Right lung (tissue), 5 donors: ENCODE data around the gene TMEM54. TPM values are rescaled to one million over a fixed set of nuclear protein-coding genes. Genes with fewer than 3 reads are reported as not detected.

ENCODE experiments used
- DNase-seq, 2 donors: peaks; one replicate each; pipeline ENCODE4 v3.0.0-alpha.2; 2013
- polyA plus RNA-seq, 5 donors: library from polyadenylated mRNA; unstranded; fragments of 120-200 nt; gene quantifications; one replicate each; pipeline versions ENCODE4 v1.2.1 to v1.2.3, GENCODE V29; 2013; ENCODE audit warnings: inconsistent platforms in 1 of 5, low replicate concordance in 1 of 5; ENCODE audit not compliant: insufficient read length in 5 of 5, insufficient read depth in 1 of 5

TMEM54 gene
- polyA plus RNA-seq, 5 donors = 18.7 to 27.1 (median 22.8) TPM

DNA sequence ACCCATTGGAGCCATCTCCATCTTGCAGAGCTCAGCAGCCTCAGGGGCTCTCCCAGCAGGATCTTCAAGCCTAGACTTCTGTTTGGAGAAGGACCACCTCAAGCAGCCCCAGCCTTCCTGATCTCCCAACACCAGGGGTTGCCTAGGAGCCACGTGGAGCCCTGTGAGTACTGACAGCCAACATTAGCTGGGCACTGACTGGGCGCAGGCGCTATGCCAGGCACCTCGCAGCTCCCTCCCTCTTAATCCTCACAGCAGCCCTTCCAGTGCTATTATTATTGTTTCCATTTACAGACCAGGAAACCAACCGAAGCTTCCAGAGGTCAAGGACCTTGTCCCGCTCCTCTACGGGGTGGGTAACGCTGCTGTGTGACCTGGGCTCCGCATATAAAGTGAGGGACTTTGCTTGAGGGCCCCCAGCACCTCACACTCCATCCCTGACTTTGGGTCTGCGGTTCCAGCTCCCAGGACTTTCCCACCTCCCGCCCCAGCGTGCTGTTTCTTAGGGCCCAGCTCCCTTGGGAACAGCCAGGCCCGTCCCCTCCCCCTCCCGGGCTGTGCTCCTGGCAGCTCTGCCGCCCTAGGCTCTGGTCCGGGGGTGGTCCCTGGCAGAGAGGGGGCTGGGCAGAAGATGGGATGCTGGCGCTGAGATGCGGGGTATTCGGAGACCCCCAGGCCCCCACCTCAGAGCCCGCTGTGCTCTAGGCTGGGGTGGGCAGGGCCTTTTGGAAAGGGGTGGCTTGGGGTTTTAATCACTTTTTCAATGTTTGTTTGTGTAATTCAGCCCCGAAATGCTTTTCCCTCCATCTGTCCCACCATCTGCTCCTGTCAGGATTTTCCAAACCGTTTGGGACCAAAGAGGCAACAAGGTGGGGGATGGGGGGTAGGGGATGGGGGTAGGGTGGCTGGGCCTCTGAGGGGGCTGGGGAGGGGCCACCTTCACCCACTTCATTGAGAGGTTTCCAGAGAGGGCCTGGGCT lies 19.0 kb downstream of the TMEM54 start:
- no peak for DNase-seq

DNA sequence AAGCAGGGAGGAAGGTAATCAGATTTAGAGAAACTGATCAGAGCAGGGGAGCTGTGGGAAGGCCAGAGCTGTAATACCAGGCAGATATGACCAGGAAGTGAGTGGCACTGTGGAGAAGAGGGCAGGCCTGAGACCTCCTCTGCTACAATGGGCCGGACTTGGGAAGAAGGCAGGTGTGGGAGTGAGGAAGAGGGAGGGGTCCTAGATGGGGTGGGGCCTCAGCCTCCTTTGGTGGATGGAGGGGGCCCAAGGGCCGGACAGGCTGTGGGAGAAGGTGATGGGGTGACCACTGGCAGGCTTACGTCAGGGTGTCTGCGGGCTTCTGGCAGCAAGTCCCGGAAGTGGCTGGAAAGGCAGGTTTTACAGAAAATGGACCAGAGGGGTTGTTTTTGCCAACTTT lies 19.9 kb downstream of the TMEM54 start:
- no peak for DNase-seq

DNA sequence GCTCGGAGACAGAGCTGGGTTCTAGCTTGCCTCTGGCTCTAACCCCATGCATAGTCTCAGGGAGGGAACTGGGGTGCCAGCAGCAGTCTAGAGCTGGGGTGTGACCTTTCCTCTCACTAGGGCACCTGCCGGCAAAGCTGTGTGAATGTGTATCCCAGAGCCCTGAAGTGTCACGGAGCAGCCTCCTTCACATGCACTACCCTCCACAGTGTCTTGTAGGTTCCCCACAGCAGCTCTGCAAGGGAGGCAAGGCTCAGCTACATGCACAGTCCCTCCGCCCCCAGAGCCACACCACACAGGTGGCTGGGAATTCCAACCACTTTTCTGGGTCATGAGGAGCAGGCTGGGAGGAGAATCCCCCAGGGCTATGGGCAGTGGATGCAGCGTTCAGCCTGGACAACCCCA lies 22.6 kb downstream of the TMEM54 start:
- DNase-seq = no peak

DNA sequence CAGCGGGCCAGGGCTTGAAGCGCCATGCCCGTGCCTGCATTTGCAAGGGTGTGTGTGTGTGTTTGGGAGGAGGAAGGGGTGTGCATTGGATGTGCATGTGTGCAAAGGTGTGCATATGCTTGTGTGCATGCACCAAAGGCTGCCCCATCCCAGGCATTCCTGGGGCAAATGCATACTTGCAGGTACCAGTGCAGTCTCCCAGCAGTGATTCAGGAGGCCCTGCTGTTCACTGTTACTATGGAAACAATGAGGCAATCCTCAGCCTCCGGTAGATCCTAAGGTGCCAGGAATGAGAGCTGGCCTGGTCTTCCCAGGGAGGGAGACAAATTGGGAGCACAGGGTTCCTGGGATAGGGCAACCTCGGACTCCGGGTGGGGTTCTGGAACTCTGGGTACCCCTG lies 23.0 kb downstream of the TMEM54 start:
- DNase-seq = no peak

DNA sequence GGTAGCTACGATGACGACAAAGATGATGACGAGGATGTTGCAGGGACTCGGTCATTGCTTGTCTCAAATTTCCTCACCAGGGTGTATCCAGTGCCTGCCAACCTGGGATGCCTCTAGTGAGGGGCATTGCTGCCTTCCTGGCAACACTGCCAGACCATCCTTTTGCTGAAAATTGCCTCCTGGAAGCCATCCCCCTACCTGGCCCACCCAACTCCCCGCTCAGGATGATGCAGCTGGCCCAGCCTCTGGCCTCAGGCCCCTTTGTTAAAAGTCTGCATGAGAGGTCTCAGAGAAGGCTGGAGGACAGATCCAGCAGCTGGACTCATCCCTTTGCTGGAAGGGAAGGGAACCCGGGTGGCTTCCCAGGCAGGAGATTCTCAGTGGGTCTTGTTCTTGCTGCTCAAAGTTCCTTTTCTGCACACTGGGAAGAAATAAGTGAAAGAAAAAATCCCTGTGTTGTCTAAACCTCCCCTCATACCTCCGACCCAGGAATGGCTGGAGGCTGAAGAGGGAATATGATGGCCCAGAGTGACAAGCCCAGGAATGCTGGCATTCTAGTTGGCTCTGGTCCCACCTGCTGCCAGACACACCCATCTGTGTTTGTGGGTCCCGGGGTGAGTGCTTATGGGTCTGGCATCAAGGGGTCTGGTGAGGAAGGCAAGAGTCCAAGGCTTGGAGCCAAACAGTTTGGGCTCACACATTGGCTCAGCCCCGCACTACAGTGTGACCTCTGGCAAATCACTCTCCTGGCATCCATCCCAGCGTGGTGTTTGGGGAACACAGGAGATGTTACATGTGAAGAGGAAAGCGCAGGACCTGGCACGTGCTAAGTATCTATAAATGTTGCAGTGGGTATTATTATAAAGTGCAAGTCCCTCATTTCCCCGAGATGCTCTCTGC lies 23.7 kb downstream of the TMEM54 start:
- no peak for DNase-seq

DNA sequence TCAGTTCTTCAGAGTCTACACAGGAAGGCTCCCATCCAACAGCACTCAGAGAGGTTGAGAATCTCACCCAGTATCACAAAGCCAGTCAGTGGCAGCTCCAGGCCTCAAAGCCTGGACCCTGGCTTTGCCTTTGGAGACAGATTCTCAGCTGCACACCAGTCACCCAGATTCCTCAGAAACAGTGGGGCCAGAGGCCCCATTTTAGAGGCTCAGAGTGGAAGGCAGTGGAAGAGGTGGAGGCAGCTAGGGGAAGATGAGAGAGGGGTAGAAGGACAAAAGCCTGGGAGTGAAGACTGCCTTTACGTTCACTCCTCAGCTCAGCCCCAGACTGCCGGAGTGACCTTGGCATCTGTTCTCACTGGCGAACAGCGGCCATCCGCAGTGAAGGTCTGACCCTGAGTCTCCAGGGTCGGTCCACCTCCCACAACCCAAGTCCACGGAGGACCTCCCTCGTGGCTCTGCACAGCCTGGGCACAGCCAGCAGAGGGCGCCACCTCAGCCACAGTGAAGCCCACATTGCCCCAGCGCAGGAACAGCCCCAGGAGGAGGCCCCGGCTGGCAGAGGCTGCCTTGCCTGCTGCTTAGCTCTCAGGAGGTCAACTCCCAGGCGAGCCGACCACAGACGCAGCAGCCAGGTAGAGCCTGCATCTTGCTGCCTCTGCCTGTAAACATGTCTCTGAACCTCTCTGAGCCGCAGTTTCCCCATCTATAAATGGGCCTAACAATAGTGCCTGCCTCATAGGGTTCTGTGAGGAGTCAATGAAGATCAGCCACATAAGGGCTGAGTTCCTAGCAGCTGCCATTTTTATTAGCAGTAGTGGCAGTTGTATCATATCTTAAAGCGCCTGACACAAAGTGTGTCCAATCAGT lies 24.6 kb downstream of the TMEM54 start:
- no peak for DNase-seq

DNA sequence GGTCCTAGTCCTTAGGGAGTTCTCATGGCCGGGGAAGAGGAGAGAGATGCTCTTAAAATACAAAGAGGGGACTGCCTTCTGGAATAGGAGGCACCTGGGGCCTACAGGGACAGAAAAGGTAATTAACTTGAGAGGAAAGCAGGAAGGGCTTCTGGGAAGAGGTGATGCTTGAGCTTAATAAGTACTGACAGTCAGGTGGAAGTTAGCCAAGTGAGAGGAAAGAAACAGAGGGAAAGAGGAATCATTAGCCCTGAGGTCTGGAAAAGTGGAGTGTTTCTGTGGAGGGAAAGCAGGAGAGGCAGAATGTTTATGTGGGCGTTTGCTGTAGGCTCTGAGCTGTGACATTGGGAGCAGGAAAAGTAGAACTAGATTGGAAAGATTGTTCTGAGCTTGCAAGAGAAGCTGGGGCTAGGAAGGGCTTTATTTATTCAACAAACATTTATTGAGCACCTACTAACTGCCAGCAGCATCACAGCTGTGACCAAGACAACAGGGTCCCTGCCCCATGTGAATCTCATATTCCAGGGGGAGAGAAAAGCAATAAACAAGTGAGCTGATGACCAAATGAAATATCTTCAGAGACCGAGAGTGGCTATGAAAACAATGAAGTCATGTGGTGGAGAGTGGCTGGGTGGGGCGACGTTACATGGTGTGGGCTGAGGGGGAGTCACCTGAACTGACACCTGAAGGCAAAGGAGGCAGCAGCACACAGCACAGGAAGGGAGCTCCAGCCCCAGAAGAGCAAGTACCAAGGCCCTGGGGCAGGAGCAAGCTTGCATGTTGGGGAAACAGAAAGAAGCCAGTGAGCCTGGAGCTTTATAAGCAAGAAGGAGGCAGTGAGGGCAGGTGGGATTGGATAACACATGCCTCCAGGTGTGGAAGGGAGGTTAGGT lies 26.1 kb downstream of the TMEM54 start:
- no peak for DNase-seq

DNA sequence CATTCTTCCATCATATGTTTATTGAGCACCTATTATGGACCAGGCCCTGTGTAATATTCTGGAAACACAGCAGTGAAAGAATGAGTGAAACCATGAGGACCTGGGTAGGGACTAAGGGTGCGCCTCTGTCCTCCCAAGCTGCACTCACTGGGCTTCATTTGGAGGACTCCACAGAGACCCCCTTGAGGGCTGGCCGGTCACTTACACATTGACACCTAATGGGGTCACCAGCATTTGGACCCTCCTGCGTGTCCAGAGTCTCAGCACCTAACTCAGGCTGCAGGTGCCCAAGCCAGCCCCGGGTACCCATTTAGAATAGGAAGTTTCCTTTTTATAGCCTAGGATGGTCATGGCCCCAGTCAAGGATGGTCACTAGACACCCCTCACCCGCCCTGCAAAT lies 27.7 kb downstream of the TMEM54 start:
- no peak for DNase-seq

DNA sequence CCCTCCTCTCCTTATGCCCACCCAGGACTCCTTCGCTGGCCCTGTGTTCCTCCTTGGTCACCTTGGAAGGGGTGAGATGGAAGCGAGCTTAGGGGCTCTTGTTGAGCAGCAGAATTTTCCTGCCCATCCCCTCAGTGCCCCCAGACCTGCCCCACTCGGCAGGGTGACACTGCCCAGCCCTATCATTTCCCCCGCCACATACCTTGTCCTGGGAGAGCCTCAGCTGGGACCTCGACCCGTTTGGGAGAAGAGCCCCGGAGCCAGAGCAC lies 29.1 kb downstream of the TMEM54 start:
- no peak for DNase-seq

DNA sequence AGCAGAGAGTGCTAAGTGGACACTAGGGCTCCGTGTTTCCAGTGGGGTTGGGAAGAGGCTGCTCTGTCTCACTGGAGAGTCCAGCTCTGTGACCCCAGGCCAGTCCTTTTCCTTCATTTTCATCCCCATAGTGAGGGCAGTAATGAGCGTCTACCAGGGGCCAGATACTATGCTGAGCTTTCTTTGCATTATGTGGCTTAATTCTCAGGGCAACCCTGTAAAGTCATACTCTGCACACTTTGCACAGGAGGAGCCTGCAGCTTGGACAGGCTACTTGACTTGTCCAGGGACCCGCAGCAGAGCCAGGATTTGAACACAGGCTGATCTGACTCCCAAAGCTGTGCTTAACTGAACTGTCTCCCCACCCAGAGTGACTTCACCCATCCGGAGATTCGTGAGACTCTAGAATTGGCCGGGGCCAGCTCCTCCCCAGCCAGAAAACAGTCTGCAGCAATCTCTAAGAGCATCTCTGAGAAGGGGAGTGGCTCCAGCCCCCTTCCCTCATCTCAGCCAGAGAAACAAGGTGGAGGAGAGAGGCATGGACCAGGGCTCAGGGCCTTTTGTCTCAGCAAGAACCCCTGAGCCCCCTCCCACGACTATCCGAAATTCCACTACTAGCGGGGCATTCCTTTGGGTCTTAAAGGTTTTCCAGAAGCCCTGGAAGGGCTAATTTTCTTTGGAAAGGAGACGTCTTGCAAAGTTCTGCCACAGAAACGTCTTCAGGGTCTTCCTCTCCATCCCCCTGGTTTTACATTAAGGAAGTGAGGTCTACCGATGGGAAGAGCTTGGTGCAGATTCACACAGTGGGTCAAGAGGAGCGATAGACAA lies 29.6 kb downstream of the TMEM54 start:
- DNase-seq = no peak

DNA sequence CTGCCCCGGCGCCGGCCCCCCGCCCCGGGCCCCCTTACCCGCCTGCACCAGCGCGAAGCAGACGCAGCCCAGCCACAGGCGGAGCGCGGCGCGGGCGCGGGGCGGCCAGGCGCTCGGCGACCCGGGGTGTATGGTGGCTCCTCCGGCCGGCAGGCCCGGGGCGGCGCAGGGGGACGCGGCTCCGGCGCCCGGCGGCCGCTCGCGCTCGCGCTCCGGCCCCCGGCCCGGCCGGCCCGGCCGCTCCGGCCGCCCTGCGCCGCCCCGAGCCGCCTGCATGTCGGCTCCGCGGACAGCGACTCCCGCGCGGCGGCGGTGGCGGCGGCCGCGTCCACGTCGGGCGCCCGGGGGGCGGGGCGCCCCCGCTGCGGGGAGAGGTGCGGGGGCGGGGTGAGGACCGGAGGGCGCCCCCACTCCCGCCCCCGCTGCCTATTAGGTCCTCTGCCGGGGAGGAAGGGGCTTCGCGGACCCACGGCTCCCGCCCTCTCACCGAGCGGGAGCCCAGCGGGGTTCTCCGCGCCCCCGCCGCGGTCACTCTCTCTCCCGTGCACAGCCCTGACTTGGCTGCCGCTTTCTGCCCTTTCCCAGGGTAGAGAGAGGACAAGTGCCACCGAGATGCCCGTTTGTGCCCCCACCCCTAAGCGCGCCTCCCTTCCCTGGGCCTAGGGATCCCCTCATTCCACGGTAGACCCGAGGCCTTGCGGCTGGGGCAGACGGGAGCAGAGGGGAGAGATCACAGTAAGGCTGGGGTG lies 30.4 kb downstream of the TMEM54 start, which contains the start of gene FNDC5:
TSS of gene FNDC5 (minus strand) at position 298 of the 749 bp plus-strand sequence.
- DNase-seq = peak in 1 of 2 donors; percentile 45

DNA sequence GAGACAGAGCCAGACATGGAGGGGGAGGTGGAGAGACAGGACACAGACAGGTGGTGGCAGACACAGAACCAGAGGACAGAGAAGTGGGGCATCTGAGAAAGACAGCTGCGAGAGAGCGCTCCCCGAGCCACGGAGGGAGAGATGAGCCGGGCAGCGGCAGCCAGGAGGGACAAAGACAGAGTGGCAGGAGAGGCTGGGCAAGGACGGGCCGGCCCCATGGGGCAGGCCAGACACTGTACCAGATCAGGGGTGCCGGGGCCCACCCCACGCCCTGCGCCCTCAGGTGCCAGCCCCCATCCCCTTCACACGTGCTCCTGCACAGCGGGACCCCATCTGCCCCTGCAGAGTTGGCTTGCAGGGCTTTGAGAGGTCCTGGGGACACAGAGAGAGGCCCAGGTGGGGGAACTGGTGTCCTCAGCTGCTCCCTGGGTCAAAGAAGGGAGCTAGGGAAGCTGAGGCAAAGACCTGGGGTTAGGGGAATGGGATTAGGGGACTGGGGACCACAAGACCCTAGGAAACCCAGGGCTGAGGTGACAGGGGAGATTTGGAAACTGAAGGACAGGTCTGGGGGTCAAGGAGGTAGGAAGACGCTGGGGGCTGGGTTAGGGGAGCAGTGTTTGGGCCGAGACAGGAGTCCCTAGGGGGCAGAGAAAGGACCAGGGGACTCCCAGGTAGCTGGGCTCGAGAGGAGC lies 31.1 kb downstream of the TMEM54 start:
- DNase-seq = no peak

DNA sequence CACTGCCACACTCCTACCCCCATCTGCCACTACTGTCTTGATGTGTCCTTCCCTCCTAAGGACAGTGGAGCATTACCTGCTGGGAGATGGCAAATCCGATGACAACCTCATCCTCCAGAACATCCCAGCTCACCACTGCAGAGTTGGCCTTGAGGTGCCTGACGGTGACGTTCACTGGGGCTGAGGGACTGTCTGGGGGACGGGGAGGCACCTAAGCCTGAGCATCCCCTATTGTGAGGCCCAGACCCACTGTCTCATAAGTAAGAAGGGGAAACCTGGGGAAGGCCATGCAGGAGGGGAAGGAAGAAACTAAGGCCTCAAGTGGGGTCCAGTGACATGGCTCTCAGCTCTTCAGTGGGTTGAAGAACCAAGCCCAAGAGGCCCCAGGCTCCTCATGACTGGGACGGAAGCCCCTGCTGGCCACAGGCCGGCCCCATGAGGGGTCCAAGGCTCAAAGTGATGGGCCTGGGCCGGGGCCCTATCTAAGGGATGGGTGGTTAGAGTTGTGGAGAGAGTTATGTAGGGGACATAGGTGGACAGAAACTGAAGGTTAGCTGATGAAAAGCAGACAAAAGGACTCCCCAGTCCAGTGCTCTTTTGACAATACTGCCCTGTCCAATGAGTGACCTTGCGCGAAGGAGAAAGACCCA lies 32.3 kb downstream of the TMEM54 start:
- no peak for DNase-seq

DNA sequence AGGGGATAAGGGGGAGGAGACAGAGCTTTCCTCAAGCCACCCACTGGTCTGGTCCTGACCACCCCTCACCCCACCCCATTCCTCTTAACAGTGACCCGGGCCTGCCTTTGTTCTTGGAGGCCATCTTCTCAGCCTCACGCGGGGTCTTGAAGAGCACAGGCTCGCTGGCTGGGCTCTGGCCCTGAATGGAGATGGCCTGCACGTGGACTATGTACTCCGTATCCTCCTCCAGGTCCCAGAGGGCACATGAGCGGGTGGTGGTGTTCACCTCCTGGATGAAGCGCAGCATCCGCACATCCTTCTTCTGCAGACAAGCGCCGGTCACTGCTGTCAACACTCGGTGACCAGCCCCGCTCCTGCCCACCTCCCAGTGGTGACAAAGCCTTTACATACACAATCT lies 33.1 kb downstream of the TMEM54 start:
- no peak for DNase-seq

DNA sequence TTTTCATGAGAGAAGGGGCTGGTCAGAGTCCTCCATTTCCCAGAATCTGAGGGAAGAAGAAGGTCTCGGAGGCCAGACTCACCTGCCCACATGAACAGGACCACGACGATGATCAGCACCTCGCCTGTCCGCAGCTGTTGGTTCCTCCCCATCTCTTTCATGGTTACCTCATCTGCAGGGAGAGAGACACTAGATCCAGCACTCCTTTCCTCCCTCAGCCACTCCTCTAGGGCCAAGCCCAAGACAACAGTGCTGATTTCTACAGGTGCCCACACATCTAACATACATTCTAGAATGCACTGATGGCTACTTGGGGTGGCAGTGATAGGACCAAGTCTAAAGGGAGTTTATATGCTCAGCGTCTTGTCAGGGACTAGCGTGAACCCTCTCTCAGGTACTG lies 33.5 kb downstream of the TMEM54 start:
- DNase-seq = no peak

DNA sequence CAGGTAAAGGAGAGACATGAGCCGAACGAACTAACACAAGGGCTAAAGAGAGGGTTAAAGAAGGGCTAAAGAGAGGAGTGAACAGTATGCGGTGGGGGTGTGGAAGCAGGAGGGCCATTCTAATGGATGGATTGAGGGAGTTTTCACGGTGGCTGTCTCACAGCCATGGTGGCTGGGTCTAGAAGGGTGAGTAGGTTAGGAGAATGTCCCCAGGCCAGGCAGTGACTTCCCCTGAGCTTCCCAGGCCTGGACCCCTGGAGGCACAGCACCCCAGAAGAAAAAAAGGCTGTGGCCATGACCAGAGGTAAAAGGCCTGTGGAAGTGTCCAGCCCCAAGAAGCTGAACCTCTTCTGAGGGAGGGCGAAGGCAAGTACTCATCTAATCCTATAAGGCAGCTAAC lies 34.0 kb downstream of the TMEM54 start:
- no peak for DNase-seq

DNA sequence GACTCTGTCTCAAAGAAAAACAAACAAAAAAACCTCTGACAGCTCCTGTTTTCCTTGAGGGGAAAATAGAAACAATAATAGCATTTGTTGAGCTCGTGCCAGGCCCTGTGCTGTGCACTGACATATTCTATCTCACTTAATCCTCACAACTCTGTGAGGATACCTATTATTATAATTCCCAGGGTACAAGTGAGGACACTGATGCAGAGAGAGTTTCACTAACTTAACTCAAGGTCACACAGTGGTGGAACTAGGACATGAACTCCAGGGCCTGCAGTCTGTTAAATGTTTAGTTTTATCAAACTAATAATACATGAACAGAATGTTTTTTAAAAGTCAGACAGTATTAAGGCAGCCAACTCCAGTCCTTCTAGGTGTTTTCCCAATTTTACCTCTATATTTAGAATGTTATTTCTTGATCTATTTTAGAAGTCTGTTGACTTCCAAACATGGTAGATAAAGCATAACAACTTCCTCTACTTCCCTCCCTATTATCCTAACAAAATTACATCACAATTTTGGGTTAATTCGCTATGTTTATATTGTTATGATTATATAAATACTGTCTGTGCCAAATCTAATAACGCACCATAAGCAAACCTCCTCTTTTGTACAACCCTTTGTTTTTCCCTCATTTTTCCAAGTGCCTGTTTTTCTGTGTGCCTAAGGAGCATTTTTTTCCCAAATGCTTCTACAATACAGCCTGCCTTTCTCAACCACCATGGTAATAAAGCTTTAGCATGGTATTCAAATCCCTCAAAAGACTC lies 35.4 kb downstream of the TMEM54 start:
- no peak for DNase-seq
